D341Med (cell line): Measurements from ENCODE around the gene UBE2QL1.
"Not testable (repeated sequence)": the region's sequence is repeated elsewhere in the genome, so short reads cannot be mapped to it uniquely, and the experiment has no call there.

Experiments used
- DNase-seq: peaks from one replicate; pipeline ENCODE4 v3.0.0; 2012; ENCODE audit warnings: low spot score

The UBE2QL1 gene

GRCh38 chr5:6498968-6499367, 50.3 kb downstream of the UBE2QL1 start:
- DNase-seq: no peak

GRCh38 chr5:6501701-6502100, 53.0 kb downstream of the UBE2QL1 start:
- DNase-seq: no peak

GRCh38 chr5:6502421-6502820, 53.8 kb downstream of the UBE2QL1 start:
- no peak for DNase-seq

GRCh38 chr5:6503342-6503741, 54.7 kb downstream of the UBE2QL1 start:
- no peak for DNase-seq

GRCh38 chr5:6504677-6505415, 56.2 kb downstream of the UBE2QL1 start:
- DNase-seq: no peak

GRCh38 chr5:6505416-6505755, 56.7 kb downstream of the UBE2QL1 start:
- no peak for DNase-seq

- DNase-seq: no peak
These were observed 57.3 kb downstream of the UBE2QL1 start for GRCh38 chr5:6505783-6506557.

GRCh38 chr5:6506611-6507010, 58.0 kb downstream of the UBE2QL1 start:
- no peak for DNase-seq

- no peak for DNase-seq
These were observed 60.3 kb downstream of the UBE2QL1 start for GRCh38 chr5:6508931-6509330.

GRCh38 chr5:6510132-6510531, 61.5 kb downstream of the UBE2QL1 start:
- no peak for DNase-seq

- DNase-seq: no peak
These were observed 62.3 kb downstream of the UBE2QL1 start for GRCh38 chr5:6510973-6511372.

GRCh38 chr5:6515812-6516211, 67.2 kb downstream of the UBE2QL1 start:
- DNase-seq: not testable (repeated sequence)

- no peak for DNase-seq
These were observed 68.2 kb downstream of the UBE2QL1 start for GRCh38 chr5:6516823-6517222.

- DNase-seq: no peak
These were observed 68.9 kb downstream of the UBE2QL1 start for GRCh38 chr5:6517510-6517909.

- DNase-seq: no peak
These were observed 69.8 kb downstream of the UBE2QL1 start for GRCh38 chr5:6518298-6519057.

GRCh38 chr5:6520201-6520600, 71.5 kb downstream of the UBE2QL1 start:
- DNase-seq: no peak

- DNase-seq: no peak
These were observed 73.7 kb downstream of the UBE2QL1 start for GRCh38 chr5:6522331-6522730.

GRCh38 chr5:6522923-6523322, 74.3 kb downstream of the UBE2QL1 start:
- DNase-seq: no peak

- DNase-seq: no peak
These were observed 76.8 kb downstream of the UBE2QL1 start for GRCh38 chr5:6525422-6525821.

- no peak for DNase-seq
These were observed 77.3 kb downstream of the UBE2QL1 start for GRCh38 chr5:6525910-6526309.

- DNase-seq: no peak
These were observed 79.2 kb downstream of the UBE2QL1 start for GRCh38 chr5:6527749-6528455.

GRCh38 chr5:6535594-6535993, 86.9 kb downstream of the UBE2QL1 start:
- no peak for DNase-seq
